Activated gamma-delta T cell treated with Interleukin-2 at 50 U/mL for 16 hours (primary cell): ENCODE results near the gene PRKG1.

Experiments
- DNase-seq: peaks from one replicate; pipeline ENCODE4 v3.0.0-alpha.2; 2020

PRKG1 gene

DNA sequence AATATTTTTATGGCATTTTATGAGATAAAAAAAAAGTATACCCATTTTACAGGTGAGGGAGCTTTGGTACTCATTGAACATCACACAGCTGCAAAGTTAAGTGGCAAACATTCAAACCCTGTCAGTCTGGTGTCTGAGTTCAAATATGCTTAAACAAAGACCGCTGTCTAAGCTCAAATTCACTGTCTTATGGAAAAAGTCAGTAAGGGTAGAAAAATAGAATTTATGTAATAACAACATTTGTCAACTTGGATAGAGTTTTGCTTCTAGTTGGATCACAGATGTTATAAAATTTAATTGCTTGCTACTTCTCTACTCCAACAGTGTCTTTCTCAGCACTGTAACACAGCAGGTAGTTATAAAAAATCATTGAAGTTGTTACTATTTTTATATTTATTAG is 786.8 kb downstream of the PRKG1 start:
- DNase-seq = no peak

DNA sequence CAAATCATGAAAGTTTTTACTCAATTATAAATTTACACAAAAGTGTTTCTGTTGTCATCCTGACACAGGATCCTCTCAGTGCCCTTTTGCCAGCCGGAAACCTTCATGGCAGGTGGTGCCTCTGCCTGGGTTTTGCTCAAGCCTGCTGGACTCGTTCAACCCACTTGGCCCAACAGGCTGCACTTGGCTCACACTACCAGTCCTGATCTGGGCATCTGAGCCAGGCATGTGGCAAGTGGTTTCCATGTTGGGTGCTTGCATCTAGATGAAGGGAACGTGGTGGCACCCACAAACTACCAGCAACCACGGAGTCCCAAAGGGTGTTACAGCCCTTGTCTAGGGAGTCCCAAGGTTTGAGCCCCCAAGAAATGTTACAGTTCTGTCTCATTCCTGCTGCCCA is 787.4 kb downstream of the PRKG1 start:
- DNase-seq = no peak

DNA sequence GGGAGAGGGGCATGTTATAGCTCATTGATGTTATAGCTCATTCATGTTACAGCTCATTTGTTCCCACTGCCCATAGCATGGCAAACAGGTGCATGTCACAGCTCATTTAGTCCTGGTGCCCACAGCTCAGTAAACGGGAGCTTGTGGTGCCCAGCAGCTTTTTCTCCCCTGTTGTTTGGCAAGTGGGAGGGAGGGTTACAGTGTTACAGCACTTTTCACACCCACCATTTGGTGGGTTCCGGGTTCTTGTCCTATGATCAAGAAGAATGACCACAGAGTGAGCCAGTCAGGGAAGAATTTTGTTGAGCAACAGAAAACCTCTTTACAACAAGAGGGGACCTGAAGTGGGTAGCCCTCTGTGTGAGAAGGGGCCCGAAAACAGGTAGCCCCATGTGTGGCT is 787.9 kb downstream of the PRKG1 start:
- DNase-seq = no peak

DNA sequence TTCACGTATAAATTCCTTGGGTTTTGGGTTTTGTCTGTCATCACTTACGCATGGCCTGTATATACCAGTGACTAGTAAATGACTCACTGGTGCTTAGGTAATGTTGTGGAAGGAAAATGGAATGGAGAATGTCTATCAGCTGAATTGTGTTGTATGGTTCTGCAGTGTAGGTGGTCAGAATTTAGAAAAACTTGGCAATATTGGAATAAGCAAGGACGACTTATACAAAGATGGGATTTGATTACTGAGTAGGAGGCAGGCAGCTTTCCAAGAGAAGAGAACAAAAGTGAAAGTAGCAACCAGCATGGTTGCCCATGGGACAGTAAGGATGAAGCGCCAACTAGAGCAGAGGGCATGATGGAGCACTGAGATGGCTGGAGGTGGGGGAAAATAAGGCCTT is 793.7 kb downstream of the PRKG1 start:
- no peak for DNase-seq

DNA sequence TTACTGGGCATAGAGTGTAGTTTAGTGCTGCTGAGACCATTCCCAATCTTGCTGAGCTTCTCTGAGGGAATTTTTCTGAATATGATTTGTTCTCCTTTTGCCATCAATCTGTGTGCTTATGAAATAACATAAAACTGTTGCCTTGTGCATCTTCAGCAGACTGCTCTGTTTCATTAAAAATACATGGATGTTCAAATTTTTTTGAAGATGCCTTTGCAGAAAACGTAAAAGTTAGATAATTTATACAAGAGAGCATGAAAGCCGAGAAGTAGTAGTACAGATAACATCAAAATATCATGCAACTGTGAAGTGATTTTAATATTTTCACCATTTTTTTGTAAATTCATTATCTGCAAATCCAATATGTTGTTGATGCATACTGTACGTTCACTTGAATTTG is 799.8 kb downstream of the PRKG1 start:
- no peak for DNase-seq

DNA sequence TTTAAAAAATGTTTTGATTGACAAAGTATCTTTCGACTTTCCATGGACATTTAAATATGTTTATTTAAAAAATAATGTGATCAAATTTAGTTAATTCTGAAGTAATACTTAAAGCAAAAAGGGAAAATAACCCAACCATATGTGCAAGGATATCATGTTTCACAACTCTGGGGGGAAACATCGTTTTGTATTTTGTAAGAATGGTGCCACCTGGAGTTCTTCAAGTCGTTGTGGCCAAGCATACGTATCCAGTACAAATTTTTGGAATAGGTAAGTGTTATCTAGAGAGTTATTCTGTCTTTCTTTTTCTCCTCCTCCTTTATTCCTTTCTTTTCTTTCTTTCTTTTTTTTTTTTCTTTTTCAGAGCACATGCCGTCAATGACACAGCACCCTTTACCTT is 801.3 kb downstream of the PRKG1 start:
- DNase-seq = no peak

DNA sequence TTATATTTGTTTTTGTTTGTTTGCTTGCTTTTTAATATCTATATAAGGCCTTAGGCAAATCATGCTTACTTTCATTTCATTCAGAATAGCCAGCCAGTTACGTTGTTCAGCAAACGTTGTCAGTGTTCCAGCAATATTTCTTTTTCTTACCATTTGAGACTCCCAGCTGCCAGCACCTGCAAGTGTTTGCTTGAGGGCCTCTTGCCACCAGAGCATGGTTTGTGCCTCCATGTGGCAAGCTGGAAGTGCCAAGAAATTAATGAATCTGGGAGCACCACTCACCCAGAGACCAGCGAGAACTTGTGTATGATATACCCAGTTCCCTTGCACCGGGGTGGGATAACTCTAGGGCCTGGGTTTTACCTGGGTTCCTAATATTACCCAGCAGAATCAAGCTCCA is 802.2 kb downstream of the PRKG1 start:
- DNase-seq = no peak

DNA sequence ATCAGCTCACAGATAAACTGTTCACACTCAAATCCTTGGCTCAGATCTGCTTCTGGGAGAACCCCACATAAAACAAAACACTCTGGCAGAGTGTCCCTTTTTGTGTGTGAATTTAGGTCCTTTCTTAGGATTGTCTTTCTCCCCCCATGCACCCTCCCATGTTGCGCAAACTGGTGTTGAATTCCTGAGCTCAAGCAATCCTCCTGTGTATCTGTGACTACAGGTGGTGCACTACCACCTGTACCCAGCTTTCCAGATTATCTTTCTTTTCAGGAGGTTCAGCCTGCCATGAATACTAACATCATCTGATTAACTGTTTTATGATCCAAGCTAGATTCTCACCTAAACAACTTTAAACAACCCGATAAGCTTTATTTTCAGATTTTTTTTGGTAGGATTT is 802.7 kb downstream of the PRKG1 start:
- no peak for DNase-seq

DNA sequence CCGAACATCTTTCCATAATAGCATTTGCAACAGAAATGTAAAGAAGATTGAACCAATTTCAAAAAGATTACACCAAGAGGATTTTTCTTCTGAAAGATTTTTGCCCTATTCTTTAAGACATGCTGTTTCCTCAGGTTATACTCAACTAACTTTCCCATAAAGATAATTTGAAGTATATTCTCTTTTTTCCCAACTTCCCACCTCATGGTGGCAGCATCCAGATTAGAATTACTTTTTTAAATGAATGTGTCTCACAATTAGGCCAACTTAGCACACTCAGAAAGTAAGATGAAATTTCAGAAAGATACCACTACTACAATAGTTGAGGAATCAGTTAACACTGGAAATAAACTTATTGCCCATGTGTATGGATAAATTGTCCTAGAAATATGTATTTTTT is 803.3 kb downstream of the PRKG1 start:
- no peak for DNase-seq

DNA sequence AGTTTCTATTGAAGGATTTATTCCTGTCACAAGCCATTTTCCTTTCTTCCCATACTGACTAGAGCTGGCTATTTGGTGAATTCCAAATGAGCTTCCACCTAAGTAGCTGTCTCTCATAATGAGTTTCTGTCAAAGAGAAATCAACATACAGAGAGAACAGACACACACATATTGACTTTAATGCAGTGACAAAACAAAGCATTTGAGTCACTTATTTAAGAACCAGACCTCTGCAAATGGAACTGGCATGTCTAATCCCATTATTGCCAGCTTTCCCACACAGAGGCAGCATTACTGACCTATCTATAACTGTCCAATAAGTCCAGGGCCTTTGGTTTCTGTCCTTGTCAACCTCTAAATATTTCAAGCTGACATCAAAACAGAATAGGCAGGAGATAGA is 804.4 kb downstream of the PRKG1 start:
- DNase-seq = no peak

DNA sequence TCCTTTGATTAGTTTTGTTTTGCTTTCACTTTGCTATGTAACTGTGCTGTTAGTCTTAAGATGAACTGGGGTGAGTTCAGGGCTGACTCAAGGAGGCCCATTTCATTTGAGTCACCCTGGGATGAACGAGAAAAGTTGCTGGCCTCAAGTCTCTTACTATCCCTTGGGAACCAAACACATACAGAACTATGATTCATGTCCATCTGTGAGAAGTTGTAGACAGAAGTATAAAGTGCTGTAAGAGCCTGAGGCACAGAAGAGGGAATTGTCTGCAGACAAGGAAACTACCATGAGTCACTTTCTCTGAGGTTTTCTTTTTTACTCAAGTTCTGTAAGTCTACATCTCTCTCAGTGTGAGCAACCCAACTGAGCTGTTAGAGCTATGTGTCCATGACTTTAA is 805.0 kb downstream of the PRKG1 start:
- DNase-seq = no peak

DNA sequence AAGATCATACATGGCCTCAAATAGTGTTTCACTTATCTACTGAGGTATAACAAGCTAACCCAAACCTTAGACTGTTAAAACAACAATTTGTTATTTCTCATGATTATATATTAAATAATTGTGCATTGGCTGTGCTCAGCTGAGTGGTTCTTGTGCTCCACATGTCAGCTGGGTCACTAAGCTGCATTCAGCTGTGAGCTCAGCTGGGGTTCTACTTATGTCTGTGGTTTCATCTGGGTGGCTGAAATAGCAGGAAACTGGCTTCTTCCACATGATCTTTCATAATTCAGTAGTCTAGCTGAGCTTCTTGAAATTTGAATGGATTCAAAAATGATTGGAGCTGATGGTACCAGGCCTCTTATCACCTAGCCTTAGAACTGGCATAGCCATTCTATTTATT is 806.9 kb downstream of the PRKG1 start:
- no peak for DNase-seq

DNA sequence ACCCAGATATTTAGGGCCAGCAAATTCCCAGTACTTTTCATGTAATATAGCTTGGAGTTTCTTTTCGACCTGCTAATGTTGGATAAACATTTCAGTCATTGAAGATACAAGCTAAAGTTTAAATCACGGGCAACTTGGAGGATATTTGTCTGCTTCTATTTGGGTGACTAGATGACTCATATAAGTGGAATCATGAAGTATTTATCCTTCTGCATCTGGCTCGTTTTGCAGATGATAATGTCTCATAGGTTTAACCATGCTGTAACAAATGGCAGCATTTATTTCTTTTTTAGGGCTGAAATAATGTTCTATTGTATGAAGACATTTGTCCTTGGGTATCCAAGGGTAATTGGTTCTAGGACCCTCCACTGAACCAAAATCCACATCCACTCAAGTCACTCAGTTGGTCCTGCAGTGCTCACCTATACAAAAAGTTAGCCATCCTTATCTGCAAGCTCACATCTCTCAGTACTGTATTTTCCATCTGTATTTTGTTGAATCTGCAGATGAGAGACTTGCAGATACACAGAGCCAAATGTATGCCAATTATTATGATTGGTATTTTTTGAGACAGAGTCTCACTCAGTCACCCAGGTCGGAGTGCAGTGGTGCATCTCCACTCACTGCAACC is 812.3 kb downstream of the PRKG1 start:
- no peak for DNase-seq

DNA sequence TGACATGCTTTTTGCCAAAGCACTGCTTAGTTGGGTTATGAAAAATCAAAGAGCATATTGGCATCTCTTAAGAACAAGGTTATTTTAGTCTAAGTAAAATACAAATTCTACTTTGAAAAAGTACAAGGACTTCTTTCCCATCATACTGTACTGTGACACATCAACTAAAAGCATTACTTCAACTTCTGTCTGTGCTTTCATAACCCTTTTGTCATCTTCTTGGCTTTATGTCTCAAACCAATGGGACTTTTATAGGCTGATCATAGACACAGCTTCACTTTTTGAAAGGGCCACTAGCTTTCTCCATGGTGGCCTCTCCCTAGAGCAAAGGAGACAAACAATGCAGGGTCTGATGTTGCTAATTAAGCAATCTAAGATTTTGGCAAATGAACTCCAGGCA is 814.0 kb downstream of the PRKG1 start:
- no peak for DNase-seq

DNA sequence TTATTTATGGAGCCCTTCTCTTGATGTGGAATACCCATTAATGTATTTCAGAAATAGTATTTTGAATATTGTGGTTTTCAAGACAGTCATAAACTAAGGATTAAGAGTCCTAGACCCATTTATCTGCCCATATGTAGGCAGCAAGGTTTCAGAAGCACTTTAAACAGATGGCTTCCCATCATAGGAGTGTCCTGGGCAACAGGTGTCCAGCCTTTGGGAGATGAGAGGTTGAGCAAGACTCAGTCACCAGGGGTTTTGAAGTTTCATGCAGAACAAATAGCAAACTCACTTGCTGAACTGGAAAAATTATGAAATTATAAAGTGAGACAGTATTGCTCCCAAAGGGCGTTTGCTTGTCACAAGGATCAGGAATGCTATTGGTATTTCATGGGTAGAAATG is 818.0 kb downstream of the PRKG1 start:
- no peak for DNase-seq

DNA sequence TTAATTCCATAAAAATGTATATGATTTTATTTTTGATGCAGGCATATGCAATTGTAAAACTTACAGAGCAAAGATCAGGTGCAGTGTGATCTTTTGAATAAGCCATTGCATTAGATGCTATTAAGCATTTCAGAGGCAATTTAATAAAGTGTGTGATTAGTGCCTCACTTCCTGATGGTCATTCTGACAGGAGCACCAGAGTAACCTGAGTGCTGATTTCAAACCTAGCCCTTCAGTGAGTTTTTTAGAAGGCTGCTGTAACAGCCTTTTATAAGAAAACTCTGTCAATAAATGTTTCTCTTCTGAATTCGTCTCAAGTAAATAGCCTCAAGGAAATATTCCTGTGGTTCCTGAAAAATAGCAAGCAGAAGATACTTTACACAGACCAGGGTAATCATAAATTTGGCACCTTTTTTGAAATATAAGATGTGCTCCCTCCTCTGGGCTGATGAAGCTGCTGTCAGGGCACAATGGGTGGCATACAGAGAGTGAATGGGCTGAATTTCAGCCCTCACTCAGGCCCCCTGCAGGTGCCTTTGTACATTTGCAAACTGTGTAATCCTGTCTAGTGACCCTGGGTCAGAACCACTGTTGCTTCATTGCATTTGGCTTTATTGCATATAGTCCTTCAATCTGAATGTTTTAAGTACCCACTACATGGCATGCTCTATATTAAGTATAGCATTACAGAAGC is 818.8 kb downstream of the PRKG1 start:
- no peak for DNase-seq

DNA sequence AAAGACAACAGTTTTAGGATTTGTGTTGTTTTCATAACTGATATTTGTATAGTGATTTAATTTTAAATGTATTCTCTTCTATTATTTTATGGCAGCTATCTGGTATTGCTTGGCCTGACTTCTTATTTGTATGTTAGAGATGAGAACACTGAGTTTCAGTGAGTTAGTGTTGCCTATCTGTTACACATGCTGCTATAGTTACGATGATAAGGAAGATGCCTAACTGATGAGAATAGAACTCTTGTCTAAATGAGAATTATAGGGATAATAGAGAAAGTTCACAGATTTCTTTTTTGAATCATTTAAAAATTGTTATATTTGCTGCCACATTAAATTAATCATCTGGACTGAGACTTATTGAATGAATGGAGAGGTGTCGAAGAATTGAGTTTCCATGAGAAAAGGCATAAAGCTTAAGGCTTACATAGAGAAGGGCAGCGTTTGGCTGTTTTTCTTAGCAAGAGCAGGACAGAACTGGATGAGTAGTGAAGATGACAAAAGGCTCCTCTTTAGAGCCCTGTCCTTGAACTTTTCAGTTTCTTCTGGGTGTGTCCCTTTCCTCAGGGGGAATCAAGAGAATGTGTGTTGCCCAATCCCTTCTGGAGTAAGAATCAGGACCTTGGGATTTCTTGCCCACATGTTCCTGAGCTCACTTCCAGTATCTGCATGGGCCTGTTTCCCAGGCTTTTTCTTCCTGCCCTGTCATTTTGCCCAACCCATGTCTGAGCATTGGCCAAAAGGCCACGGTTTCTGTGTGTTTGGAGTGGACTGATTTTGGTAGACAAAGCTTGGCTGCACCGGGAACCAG is 820.7 kb downstream of the PRKG1 start:
- DNase-seq = no peak

DNA sequence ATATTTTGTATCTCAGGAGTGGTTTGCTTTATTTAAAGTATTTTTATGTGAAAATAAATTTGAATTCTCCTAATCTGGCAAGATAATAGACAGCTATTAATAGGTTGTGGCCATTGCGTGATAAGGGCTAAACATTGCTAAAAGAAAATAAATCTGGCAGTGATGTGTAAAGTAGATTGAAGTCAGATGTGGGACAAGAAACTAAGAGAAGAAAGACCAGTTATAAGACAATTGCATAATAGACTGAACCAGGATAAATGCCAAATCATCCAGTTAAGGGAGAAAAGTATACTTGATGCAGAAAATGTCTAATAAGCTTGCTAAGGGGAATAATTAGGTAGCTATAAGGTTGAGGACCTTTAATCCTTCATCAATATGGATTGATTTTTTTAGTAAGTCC is 822.6 kb downstream of the PRKG1 start:
- no peak for DNase-seq

DNA sequence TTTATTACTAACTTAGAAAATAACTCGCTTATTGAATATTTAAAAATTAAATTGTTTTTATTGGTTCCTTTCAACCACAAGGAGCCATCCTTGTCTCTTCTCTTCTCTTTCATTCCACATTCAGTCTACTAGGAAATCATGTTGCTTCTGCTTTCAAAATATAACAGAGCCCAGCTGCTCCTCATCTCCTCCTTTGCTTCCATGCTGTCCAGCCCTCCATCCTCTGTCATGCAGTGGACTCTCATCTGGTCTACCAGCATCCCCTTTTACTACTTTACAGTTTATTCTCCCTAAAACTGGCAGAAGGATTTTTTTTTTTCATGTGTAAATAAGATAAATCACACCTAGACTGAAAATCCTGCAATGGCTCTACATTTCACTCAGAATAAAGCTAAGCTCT is 823.3 kb downstream of the PRKG1 start:
- no peak for DNase-seq

DNA sequence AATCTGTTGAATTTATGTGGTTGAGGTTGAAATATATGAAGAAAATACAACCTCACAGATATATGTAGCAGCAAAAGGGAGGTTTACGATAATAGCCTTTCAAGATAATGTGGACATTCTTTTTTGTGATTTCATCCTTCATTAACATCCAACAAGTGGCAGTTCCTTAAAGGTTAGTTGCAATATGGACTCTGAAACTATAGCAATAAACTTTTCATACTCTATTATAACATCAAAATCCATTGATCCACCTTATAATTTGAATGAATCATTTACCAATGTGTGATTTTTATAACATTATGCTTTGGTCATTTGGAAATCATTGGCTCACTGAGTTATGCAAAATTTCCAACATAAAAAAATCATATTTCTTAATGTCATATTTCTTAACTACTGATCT is 825.9 kb downstream of the PRKG1 start:
- DNase-seq = no peak

DNA sequence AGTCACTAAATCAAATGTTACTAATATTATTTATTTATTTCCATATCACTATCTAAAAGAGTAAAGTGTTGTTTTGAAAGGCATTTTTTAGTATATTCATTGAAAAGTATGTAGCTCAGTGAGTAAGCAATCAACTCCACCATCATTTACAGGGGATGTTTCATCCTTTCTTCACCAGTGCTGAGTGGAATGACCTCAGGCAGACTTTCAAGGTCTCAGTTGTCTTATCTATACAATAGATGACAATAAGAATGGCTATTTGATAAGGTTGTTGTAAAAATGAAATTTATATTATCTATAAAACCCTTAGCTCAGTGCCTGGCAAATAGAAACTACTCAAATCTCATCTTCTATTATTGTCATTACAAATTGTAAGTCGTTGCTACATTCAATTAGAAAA is 829.4 kb downstream of the PRKG1 start:
- DNase-seq = no peak

DNA sequence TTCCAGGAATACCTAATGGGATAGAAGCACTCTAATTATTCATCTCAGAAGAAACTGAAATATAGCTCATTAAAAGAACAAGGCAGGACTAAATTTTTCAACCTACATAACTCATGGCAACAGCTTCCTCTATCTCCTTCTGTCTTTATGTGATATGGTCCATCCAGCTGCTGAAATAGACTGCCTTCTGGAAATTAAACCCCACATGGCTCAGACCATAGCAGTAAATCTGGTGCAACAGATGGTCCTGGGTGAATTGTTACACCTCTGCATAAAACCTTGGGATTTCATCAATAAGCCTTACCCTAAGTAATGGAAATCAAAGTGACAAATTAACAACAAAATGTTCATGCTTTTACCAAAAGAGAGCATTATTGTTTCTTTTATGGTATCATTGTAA is 830.7 kb downstream of the PRKG1 start:
- DNase-seq = no peak

DNA sequence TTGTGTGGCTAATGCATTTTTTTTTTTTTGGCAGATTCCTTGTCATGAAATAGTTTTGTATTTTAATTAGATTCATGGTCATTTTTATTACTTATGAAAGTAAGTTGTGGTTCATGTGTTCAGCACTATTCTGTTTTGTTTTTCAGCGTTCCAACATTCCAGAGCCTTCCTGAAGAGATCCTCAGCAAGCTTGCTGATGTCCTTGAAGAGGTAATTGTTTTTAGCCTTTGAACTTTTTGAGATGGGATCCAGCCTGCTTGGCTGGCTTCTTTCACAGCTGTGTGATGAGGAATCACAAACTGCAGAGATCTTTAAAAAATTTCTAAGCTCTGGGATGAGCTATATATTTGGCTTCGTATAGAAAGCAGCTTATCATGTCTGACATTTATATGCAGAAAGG is 833.1 kb downstream of the PRKG1 start:
- no peak for DNase-seq

DNA sequence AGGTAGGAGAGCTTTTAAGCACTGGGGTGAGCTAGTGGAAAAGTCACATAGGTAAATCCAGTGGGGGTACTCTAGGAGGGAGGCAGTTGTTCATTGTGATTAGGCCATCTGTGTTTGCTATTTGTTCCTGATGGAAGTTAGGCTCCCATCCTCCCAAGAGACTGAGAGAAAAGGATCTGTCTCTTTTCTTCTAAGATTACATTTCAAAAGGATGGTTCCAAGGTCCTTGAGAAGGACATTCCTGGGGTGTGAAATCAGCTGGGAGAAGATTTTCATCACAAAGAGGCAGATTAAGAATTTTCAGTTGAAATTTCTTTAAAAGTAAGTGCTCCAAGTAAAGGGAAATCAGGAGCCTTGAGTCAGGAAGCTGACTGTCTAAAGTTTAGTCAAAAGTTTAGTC is 835.9 kb downstream of the PRKG1 start:
- DNase-seq = no peak
